Measurements from ENCODE around the gene GNLY.

GNLY gene

DNA sequence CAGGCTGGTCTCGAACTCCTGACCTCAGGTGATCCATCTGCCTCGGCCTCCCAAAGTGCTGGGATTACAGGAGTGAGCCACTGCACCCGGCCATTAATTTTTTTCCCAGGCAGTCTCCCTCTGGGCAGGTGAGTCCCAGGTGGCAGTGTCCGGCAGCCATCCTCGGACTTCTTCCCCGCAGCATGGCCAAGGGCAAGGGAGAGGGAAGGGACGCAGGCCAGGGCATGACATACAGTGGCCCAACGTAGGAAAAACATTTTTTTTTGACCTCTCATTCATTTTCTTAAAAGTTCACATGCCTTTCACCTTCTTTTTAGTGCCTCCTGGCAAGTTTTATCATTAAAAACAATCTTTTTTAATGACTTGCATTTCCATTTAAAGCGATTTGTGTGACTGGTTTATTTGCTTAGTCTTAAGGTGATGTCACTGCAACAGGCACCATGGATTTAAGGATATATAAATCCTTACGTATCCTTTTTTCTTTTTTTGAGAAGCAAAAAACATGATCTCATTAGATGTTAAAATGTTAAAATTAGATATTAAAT is 36.6 kb downstream of the GNLY start:
- TF ChIP-seq EZH2phosphoT487 (conservative IDR thresholded peaks at IDR 0.05; ENCODE audit: low read length): no peak
- TF ChIP-seq, protein P1, sequence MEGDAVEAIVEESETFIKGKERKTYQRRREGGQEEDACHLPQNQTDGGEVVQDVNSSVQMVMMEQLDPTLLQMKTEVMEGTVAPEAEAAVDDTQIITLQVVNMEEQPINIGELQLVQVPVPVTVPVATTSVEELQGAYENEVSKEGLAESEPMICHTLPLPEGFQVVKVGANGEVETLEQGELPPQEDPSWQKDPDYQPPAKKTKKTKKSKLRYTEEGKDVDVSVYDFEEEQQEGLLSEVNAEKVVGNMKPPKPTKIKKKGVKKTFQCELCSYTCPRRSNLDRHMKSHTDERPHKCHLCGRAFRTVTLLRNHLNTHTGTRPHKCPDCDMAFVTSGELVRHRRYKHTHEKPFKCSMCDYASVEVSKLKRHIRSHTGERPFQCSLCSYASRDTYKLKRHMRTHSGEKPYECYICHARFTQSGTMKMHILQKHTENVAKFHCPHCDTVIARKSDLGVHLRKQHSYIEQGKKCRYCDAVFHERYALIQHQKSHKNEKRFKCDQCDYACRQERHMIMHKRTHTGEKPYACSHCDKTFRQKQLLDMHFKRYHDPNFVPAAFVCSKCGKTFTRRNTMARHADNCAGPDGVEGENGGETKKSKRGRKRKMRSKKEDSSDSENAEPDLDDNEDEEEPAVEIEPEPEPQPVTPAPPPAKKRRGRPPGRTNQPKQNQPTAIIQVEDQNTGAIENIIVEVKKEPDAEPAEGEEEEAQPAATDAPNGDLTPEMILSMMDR (IDR thresholded peaks at IDR 0.05; ENCODE audit: insufficient read depth, low read length, poor library complexity, severe bottlenecking): no peak
- H3K79me2 ChIP-seq (ENCODE audit: insufficient read depth, low read length): no peaks in the 10 kb centered on the region
- no peak overlapping the region for H3K27ac ChIP-seq (ENCODE audit: low read depth, low read length)
- no peaks in the 10 kb centered on the region for H3F3A ChIP-seq (ENCODE audit: insufficient read depth)
- H3K9ac ChIP-seq (ENCODE audit: low read length): no peak overlapping the region
- H3K4me2 ChIP-seq (ENCODE audit: low read depth, low read length, poor library complexity, severe bottlenecking): no peak overlapping the region
- no peaks in the 10 kb centered on the region for H3K9me2 ChIP-seq (replicated peaks; ENCODE audit: insufficient read depth, low read length)
- H3K4me3 ChIP-seq (ENCODE audit: insufficient read depth, low read length, poor library complexity, severe bottlenecking): no peak overlapping the region
- H3K9me3 ChIP-seq (ENCODE audit: insufficient read depth, low read length): no peaks in the 10 kb centered on the region
- H2AFZ ChIP-seq (ENCODE audit: low read depth, low read length, severe bottlenecking): no peak overlapping the region
- no peaks in the 10 kb centered on the region for H4K20me1 ChIP-seq (ENCODE audit: low read depth, low read length)
- H3K27me3 ChIP-seq (ENCODE audit: low read length): no peaks in the 10 kb centered on the region
- H3K36me3 ChIP-seq (ENCODE audit: low read length): no peaks in the 10 kb centered on the region

DNA sequence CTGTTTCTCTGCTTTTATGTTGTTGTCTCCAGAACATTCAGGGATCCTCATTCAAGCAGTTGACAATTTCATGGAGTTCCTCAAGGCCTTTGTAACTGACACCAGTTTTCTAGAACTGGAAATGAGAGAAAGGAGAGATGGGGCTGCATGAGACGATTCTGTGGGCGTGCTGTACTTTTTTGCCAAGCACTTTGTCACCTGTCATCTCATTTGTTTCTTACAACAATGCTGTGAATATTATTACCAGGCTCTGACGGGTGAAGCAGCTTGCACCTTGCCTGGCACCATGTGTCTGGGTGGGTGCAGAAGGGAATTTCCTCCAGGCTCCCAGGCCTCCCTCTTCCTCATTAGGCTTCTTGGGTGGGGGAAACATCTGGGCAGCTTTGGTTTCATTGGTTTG is 37.4 kb downstream of the GNLY start:
- no peak overlapping the region for H3K4me2 ChIP-seq (ENCODE audit: low read depth, low read length, poor library complexity, severe bottlenecking)
- no peak for TF ChIP-seq EZH2phosphoT487 (conservative IDR thresholded peaks at IDR 0.05; ENCODE audit: low read length)
- no peaks in the 10 kb centered on the region for H3K36me3 ChIP-seq (ENCODE audit: low read length)
- H3K4me3 ChIP-seq (ENCODE audit: insufficient read depth, low read length, poor library complexity, severe bottlenecking): no peak overlapping the region
- H3K27ac ChIP-seq (ENCODE audit: low read depth, low read length): no peak overlapping the region
- no peaks in the 10 kb centered on the region for H3K79me2 ChIP-seq (ENCODE audit: insufficient read depth, low read length)
- no peaks in the 10 kb centered on the region for H4K20me1 ChIP-seq (ENCODE audit: low read depth, low read length)
- no peaks in the 10 kb centered on the region for H3K27me3 ChIP-seq (ENCODE audit: low read length)
- no peak overlapping the region for H3K9ac ChIP-seq (ENCODE audit: low read length)
- H3K9me2 ChIP-seq (replicated peaks; ENCODE audit: insufficient read depth, low read length): no peaks in the 10 kb centered on the region
- no peaks in the 10 kb centered on the region for H3K9me3 ChIP-seq (ENCODE audit: insufficient read depth, low read length)
- no peak overlapping the region for H2AFZ ChIP-seq (ENCODE audit: low read depth, low read length, severe bottlenecking)
- no peaks in the 10 kb centered on the region for H3F3A ChIP-seq (ENCODE audit: insufficient read depth)

DNA sequence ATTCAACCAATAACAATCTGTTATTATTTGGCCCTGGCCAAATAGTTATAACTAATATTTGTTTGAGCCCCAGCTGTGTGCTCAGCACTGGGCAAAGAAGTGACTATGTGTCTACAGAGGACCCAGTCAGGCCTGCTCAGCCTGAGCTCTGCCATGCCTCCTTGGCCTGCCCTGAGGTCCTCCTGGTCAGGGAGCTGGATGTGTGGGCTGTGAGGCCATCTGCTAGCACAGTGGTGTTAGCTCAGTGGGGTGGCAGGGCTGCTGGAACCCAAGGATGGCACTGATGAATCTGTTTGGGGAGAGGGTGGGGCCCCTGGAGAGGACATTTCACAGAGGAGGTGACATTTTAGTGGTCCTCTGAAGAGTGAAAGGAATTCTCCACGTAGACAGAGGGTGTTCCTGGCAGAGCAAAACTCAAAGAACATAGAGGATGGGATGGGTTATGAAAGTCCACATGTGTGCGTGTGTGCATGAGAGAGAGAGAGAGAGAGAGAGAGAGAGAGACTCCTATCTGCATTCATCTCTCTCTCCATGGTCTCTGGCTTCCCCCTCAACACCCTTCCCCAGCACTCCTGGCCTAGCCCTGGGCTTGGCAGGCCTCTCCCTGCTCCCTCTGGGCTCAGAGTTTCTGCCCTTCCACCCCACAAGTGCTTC is 38.4 kb downstream of the GNLY start:
- Histone ChIP-seq H3F3A (ENCODE audit: insufficient read depth) (no peaks in the 10 kb centered on the region), H3K9ac (ENCODE audit: low read length) (no peak overlapping the region), H2AFZ (ENCODE audit: low read depth, low read length, severe bottlenecking) (no peak overlapping the region), H3K79me2 (ENCODE audit: insufficient read depth, low read length) (no peaks in the 10 kb centered on the region), H3K4me3 (ENCODE audit: insufficient read depth, low read length, poor library complexity, severe bottlenecking) (no peak overlapping the region), H4K20me1 (ENCODE audit: low read depth, low read length) (no peaks in the 10 kb centered on the region), H3K4me2 (ENCODE audit: low read depth, low read length, poor library complexity, severe bottlenecking) (no peak overlapping the region), H3K9me2 (replicated peaks; ENCODE audit: insufficient read depth, low read length) (no peaks in the 10 kb centered on the region), H3K9me3 (ENCODE audit: insufficient read depth, low read length) (no peaks in the 10 kb centered on the region), H3K27me3 (ENCODE audit: low read length) (no peaks in the 10 kb centered on the region), H3K27ac (ENCODE audit: low read depth, low read length) (no peak overlapping the region), H3K36me3 (ENCODE audit: low read length) (no peaks in the 10 kb centered on the region)
- no peak for TF ChIP-seq EZH2phosphoT487 (conservative IDR thresholded peaks at IDR 0.05; ENCODE audit: low read length)
- TF ChIP-seq, protein P1 (IDR thresholded peaks at IDR 0.05; ENCODE audit: insufficient read depth, low read length, poor library complexity, severe bottlenecking): no peak
